WI38 (cell line): Measurements from ENCODE around the gene MPZL2.

Source experiments
- H3K4me3 ChIP-seq: 2 replicates; pipeline ENCODE4 v1.5.1; 2011; ENCODE audit warnings: low read depth, mild to moderate bottlenecking, control low read depth, low read length
- TF ChIP-seq, protein P1 (sequence below): IDR thresholded peaks from 2 replicates; pipeline ENCODE4 v1.5.1; 2012; ENCODE audit warnings: low read depth, mild to moderate bottlenecking, control low read depth, low read length

MPZL2 gene

DNA sequence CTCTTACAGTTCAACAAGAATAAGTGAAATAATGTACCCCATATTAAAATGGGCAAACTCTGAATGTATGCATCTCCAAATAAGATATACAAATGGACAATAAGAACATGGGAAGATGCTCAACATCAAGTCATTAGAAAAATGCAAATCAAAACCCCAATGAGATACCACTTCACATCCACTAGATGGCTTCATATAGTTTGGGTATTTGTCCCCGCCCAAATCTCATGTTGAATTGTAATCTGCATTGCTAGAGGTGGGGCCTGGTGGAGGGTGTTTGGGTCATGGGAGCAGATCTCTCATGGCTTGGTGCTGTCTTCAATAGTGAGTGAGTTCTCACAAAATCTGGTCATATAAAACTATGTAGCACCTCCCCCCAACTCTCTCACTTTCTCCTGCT, 5.7 kb downstream of the MPZL2 start:
- no peak overlapping the region for H3K4me3 ChIP-seq
- TF ChIP-seq, protein P1, sequence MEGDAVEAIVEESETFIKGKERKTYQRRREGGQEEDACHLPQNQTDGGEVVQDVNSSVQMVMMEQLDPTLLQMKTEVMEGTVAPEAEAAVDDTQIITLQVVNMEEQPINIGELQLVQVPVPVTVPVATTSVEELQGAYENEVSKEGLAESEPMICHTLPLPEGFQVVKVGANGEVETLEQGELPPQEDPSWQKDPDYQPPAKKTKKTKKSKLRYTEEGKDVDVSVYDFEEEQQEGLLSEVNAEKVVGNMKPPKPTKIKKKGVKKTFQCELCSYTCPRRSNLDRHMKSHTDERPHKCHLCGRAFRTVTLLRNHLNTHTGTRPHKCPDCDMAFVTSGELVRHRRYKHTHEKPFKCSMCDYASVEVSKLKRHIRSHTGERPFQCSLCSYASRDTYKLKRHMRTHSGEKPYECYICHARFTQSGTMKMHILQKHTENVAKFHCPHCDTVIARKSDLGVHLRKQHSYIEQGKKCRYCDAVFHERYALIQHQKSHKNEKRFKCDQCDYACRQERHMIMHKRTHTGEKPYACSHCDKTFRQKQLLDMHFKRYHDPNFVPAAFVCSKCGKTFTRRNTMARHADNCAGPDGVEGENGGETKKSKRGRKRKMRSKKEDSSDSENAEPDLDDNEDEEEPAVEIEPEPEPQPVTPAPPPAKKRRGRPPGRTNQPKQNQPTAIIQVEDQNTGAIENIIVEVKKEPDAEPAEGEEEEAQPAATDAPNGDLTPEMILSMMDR, result no peak

DNA sequence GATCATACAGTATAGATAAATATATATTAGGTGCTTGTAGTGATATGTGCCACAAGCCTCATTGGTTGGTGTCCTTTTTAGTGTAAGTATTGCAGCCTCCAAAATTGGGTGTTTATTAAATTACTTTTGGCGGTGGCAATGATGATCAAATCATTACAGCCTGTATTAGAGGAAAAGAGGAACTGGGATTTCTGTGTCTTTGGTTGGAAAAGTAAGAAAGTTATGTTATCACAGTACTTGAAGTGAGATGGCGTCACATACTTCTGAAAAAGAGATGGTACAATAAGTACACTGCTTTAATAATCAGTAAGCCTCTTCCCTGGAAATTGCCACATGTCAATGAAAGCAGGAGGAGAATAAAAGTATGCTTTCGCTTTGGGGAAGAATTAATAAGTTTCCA, 11.4 kb downstream of the MPZL2 start:
- H3K4me3 ChIP-seq, result no peak overlapping the region
- TF ChIP-seq, protein P1, result no peak

DNA sequence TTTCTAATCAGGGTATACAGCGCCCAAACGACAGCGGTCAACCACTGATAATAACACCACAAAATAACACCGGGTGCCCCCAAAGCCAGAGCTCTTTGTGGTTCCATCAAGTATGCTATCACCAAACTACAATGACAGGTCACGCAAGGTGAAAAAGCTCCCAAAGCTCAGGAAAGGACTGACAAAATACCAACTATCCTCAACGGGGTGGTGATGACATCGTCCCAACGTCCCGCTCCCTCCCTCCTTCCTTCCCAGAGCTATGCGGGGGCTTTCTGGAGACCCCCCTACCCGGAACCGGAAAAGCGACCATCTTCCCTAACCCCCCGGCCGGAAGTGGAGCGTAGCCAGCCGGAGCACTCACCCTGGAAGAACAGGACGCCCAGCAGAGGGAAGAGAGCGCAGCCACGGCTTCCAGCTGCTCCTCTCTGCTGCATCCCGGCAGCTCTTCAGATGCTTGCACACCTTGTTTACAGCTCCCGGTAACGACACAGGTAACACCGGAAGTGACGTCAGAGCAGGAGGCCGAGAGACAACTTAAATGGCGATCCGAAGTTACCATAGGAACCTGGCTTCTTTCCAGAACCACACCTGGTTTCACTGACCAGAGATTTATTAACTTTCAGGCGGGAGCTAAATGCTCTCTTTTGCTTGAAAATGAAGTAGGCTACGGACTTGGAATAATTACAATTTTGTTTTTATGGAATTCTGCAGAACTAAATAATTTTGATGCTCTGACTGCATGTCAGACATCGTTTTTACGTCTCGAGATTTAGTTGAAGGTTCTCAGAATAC, 12.0 kb downstream of the MPZL2 start, which contains the start of gene MPZL3:
MPZL3 (minus strand) TSS at position 508 of the 795 bp plus-strand sequence; CDS start at position 437, 71 bp downstream.
- TF ChIP-seq, protein P1, result no peak
- H3K4me3 ChIP-seq, result peak within 1 kb of the TSS; percentile 69

DNA sequence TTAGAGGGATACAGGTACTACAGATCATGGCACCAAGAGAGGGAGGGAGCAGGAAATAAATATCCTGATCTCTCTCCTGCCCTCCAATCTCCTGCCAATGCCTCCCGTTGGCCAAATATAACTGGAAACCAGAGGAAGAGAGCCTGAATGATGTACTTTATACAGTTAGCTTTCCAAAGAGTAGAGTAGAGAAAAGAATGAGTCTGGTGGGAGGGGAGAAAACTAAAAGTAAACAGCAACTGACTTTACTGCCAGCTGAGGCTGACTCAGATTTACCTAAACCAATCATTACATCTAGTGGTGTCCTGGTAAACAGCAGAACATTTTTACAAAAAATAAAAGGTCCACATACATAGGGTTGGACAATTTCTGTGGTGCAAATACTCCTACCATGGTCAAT, 17.1 kb downstream of the MPZL2 start:
- TF ChIP-seq, protein P1, result no peak
- H3K4me3 ChIP-seq, result no peak overlapping the region

DNA sequence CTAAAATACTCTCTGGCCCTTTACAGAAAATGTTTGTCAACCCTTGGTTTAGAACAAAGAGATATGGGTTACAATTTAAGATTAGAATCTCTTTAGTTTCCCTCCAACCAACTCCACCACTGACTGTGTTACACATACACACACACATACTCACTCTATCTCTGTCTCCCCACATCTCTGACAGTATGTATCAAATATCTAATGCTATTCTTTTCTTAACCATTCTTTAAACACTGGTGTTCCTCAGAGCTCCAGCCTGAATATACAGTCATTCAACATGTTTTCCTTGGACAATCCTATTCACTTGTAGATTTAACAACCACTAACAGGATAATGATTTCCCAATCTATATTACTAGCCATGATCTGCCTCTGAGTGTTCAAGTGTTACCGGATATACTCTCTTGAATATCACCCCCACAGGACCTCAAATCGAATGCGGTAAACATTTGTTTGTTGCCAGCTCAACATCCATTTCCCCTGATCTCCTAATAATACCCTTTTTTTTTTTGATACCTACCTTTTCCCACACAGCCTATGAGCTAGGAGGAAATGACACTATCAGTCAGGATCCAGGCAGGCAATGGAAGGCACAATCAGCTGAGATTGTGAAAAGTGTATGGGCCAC, 18.0 kb downstream of the MPZL2 start:
- no peak overlapping the region for H3K4me3 ChIP-seq
- TF ChIP-seq, protein P1, result no peak

DNA sequence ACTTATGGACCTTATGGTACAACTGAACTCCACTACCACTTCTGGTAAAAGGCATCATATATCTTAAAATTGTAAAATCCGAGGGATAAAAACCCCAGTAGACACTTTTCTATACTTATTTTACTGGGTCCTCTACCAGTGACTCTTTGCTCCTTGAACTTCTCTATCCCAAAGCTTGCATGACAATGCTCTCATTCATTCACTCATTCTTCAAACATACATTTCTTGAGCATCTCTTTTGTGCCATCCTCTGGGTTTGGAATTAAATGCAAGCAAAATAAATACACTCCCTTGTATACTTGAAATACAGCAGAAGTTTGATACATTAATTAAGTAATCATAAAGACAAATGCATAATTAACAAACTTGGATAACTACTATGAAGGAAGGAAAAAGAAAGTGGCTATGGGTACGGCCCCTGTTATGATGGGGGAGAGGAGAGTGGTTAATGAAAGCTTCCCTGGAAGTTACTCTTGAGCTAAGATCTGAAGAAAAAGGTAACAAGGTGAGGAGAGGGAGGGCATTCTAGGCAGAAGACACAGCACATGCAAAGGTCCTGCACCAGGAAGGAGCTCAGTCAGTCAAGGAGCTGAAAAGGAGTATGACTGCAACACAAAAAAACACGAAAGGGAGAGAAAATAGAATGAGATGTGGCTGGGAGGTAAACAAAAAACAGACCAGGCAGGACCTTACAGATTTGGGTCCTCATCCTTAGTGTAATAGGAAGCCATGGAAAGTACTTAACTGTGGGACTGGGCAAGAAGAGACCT, 19.9 kb downstream of the MPZL2 start:
- H3K4me3 ChIP-seq, result no peak overlapping the region
- TF ChIP-seq, protein P1, result no peak
